Ovary (tissue), 9 donors: ENCODE data around the gene CSNK1G3. TPM values are rescaled to one million over a fixed set of nuclear protein-coding genes. Genes with fewer than 3 reads are reported as not detected.

Source experiments
- DNase-seq, 5 donors: peaks; one replicate each; pipeline ENCODE4 v3.0.0-alpha.2; 2019 to 2020
- H3K27ac ChIP-seq, 2 donors: fragments of 200-600 bp; one replicate each; pipeline versions ENCODE4 v1.5.1 to v1.8.0; 2019 to 2022
- H3K27me3 ChIP-seq: fragments of 200-600 bp; one replicate; pipeline ENCODE4 v1.8.0; 2022
- H3K36me3 ChIP-seq: fragments of 200-600 bp; sonication (generic); one replicate; pipeline ENCODE4 v1.5.1; 2019
- H3K4me1 ChIP-seq: one replicate; pipeline ENCODE4 v1.8.1; 2013; ENCODE audit warnings: mild to moderate bottlenecking, moderate library complexity; ENCODE audit not compliant: insufficient read depth
- H3K4me3 ChIP-seq: fragments of 200-600 bp; sonication (generic); one replicate; pipeline ENCODE4 v1.5.1; 2017
- H3K9me3 ChIP-seq, 2 donors: fragments of 200-600 bp in 1 of 2; sonication (generic) in 1 of 2; one replicate each; pipeline versions ENCODE4 v1.5.1 to v1.8.1; 2013 to 2019; ENCODE audit warnings: mild to moderate bottlenecking in 1 of 2, moderate library complexity in 1 of 2
- EP300 ChIP-seq: sonication (generic); formaldehyde crosslinking; IDR thresholded peaks from one replicate; pipeline ENCODE4 v1.6.1; 2017; ENCODE audit warnings: antibody characterized with exemption
- POLR2A ChIP-seq: fragments of 450-650 bp; IDR thresholded peaks from one replicate; pipeline ENCODE4 v1.6.1; 2017; ENCODE audit warnings: antibody characterized with exemption, mild to moderate bottlenecking, moderate library complexity
- WGBS, 3 donors: extraction: QIAGEN DNeasy Blood & Tissue Kit in 1 of 3; methylation state at CpG; one replicate each; pipeline versions ENCODE4 v1.1.5 to v1.1.7; 2013 to 2017; 5-methylcytosine and 5-hydroxymethylcytosine counted together
- intact Hi-C, 4 donors: fragments of 100-400 bp; cut with DNase I; formaldehyde crosslinking; loops; one replicate each; pipeline versions ENCODE4 v1.11.0 to v1.15.1; 2022 to 2023
- polyA plus RNA-seq, 2 donors: library from polyadenylated mRNA; stranded (reverse); fragments of 200-250 nt in 1 of 2; fragments of 350-450 nt in 1 of 2; fragmentation: Illumina TruSeq in 1 of 2; extraction: RNeasy Lipid Tissue Mini Kit (QIAGEN cat#74804) in 1 of 2; gene quantifications; one replicate each; pipeline ENCODE4 v1.2.3, GENCODE V29; 2013 to 2014
- total RNA-seq, 7 donors: library from RNA; depleted of rRNA in 2 of 7; stranded (reverse); fragments of >200 nt in 2 of 7; fragmentation: NEBNext Ultra II Directional in 3 of 7; extraction: Animal tissue kit (Norgen Biotek cat#: 25700) in 3 of 7; gene quantifications; one replicate each; pipeline versions ENCODE4 v1.1.0 to v1.2.4, GENCODE V29; 2016 to 2023
- TF ChIP-seq, protein P1 (sequence below), 3 donors: fragments of 450-650 bp in 2 of 3; fragments of 200-600 bp in 1 of 3; IDR thresholded peaks; one replicate each; pipeline versions ENCODE4 v1.5.1 to v1.8.0; 2016 to 2022; ENCODE audit warnings: antibody characterized with exemption in 3 of 3, mild to moderate bottlenecking in 1 of 3
- donor health status: DM: no; HTN: no; CAD: no; lungs with moderate emphysema.
- donor health status: DM: no; HTN: no; CAD: no.
- donor health status: Bipolar disorder and iron deficiency.
- donor health status: DM: yes; HTN: yes; CAD: no.
- donor health status: DM: no; HTN: no; CAD: no.
- donor health status: DM: yes; HTN: yes; CAD: no.

CSNK1G3 gene
- total and polyA plus RNA-seq, 9 donors, result 12.1 to 68.5 (median 50.8) TPM

DNA sequence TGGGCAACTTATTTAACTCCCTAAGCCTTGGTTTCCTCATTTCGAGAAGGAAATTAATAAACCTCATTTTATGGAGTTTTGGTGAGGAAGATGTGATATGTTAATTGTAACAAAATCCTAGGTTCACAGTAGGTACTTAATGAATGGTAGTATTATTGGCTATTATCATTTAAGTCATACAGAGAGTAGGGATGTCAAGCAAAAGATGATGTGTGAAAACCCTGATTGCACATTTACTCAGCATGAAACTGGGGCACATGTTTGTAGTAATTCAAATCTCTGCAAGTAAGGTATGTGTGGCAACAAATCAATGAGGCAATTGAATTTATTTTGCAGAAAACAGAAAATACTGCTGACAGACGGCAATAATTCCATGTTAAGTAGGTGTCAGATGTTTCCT, 127.3 kb downstream of the CSNK1G3 start:
- 89 to 90% (median 89%) methylated on average over 2 of the region's 2 CpGs for WGBS, 3 donors
- TF ChIP-seq, protein P1, sequence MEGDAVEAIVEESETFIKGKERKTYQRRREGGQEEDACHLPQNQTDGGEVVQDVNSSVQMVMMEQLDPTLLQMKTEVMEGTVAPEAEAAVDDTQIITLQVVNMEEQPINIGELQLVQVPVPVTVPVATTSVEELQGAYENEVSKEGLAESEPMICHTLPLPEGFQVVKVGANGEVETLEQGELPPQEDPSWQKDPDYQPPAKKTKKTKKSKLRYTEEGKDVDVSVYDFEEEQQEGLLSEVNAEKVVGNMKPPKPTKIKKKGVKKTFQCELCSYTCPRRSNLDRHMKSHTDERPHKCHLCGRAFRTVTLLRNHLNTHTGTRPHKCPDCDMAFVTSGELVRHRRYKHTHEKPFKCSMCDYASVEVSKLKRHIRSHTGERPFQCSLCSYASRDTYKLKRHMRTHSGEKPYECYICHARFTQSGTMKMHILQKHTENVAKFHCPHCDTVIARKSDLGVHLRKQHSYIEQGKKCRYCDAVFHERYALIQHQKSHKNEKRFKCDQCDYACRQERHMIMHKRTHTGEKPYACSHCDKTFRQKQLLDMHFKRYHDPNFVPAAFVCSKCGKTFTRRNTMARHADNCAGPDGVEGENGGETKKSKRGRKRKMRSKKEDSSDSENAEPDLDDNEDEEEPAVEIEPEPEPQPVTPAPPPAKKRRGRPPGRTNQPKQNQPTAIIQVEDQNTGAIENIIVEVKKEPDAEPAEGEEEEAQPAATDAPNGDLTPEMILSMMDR (IDR thresholded peaks at IDR 0.05), result no peak
- TF ChIP-seq POLR2A, result no peak
- no peak for TF ChIP-seq EP300
- intact Hi-C loops, result no loop called here
- DNase-seq, result no peak
- Histone ChIP-seq H3K4me3 (no peak overlapping the region), H3K9me3 (no peaks in the 10 kb centered on the region), H3K27ac (no peak overlapping the region), H3K27me3 (no peaks in the 10 kb centered on the region), H3K4me1 (no peaks in the 10 kb centered on the region), H3K36me3 (no peaks in the 10 kb centered on the region)

DNA sequence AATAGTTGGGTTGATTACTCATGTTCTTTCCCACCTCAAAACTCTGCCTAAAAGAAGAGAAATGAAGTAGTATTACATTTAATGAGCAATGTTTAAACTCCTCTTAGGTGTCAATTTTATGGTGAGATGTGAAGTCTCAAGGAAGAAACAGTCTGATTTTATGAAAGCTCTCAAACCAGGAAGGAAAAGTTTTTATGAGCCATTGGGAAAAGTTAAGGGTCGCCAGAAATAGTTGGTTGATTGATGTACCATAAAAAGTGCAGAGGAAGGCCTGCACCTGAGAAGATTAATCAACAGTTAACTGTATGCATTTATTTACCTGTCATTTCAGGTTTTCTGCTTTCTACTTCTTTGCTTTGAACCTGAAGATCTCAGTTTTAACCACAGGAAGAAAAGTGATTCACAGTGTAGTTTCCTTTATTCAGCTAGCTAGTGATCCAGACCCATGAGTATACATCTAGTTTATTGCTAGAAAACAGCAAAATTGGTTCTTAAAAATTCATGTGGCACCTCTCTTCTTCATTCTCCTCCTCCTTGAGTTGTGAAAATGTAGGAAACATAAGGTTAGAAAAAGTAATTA, 133.1 kb downstream of the CSNK1G3 start:
- Histone ChIP-seq H3K27me3 (no peaks in the 10 kb centered on the region), H3K27ac (no peak overlapping the region), H3K4me1 (no peaks in the 10 kb centered on the region), H3K9me3 (no peaks in the 10 kb centered on the region), H3K36me3 (no peaks in the 10 kb centered on the region), H3K4me3 (no peak overlapping the region)
- TF ChIP-seq, protein P1 (IDR thresholded peaks at IDR 0.05), result no peak
- TF ChIP-seq POLR2A (no peak), EP300 (no peak)
- DNase-seq, result no peak
- intact Hi-C loops, result no loop called here
- 61 to 79% (median 70%) methylated on average over 1 of the region's 1 CpG for WGBS, 3 donors

DNA sequence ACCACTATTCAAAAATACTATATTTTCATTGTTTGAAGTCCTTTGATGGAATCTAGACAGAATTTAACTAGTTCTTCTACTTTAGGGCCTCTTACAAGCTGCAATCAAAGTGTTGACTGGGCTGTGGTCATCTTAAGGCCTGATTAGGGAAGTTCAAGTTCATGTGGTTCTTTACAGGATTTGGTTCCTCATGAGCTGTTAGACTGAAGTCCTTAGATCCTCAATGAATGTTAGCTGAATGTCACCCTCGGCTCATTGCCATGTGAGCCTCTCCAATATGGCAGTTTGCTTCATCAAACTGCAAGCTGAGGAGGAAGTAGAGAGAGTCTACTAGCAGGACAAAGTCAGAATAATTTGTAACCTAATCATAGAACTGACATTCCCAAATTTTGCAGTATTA, 135.1 kb downstream of the CSNK1G3 start:
- H3K36me3 ChIP-seq, result no peaks in the 10 kb centered on the region
- no peaks in the 10 kb centered on the region for H3K4me1 ChIP-seq
- 80 to 100% (median 90%) methylated on average over 1 of the region's 1 CpG for WGBS, 3 donors
- no peak overlapping the region for H3K27ac ChIP-seq
- no peak overlapping the region for H3K4me3 ChIP-seq
- intact Hi-C loops, result no loop called here
- H3K9me3 ChIP-seq, result no peaks in the 10 kb centered on the region
- DNase-seq, result no peak
- H3K27me3 ChIP-seq, result no peaks in the 10 kb centered on the region
- no peak for TF ChIP-seq POLR2A
- TF ChIP-seq, protein P1 (IDR thresholded peaks at IDR 0.05), result no peak
- no peak for TF ChIP-seq EP300

DNA sequence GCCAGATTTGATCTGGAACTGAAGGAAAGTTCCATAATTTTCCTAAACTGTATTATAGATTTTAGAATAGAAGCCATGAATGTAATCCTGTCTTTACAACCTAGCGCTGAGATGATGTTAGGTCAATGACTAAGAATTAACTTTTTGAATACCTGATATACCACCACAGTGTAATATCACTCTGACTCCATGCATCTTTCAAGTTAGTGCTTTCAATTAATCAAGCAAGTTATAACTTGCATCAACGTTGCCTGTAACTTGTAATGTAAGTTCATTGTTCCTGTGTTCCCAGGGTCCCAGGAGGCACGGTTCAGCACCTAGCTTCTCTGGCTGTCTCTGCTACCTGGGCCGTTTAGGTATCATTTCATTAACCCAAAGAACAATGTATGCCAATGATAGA, 139.3 kb downstream of the CSNK1G3 start:
- TF ChIP-seq POLR2A (no peak), EP300 (no peak)
- TF ChIP-seq, protein P1 (IDR thresholded peaks at IDR 0.05), result no peak
- H3K36me3 ChIP-seq, result no peaks in the 10 kb centered on the region
- no peaks in the 10 kb centered on the region for H3K27me3 ChIP-seq
- DNase-seq, result no peak
- 91 to 94% (median 92%) methylated on average over 4 of the region's 4 CpGs for WGBS, 3 donors
- no peaks in the 10 kb centered on the region for H3K4me1 ChIP-seq
- H3K4me3 ChIP-seq, result no peak overlapping the region
- H3K9me3 ChIP-seq, result no peaks in the 10 kb centered on the region
- H3K27ac ChIP-seq, result no peak overlapping the region
- intact Hi-C loops, result no loop called here
